ENCODE data around the gene SPEG. TPM values are rescaled to one million over a fixed set of nuclear protein-coding genes. Genes with fewer than 3 reads are reported as not detected.

Gene SPEG
- total RNA-seq, 1 donor from 2014 or later: 6.1 TPM

GRCh38 chr2:219453671-219454590, 19.3 kb downstream of the SPEG start:
- Mint-ChIP-seq H3K27ac (ENCODE audit: unreplicated experiment) (no peak overlapping the region), H3K4me3 (ENCODE audit: unreplicated experiment) (no peak overlapping the region), H3K9me3 (ENCODE audit: unreplicated experiment) (no peaks in the 10 kb centered on the region), H3K4me1 (ENCODE audit: unreplicated experiment) (no peaks in the 10 kb centered on the region), H3K36me3 (ENCODE audit: low read depth, unreplicated experiment) (peaks cover 4% of the 10 kb centered on the region), H3K27me3 (ENCODE audit: unreplicated experiment) (peaks cover 19% of the 10 kb centered on the region)
- no peak for DNase-seq (ENCODE audit: low spot score)
- no peak for TF ChIP-seq CTCF (IDR thresholded peaks at IDR 0.05; ENCODE audit: unreplicated experiment)

- H3K4me1 Mint-ChIP-seq (ENCODE audit: unreplicated experiment): peaks cover 2% of the 10 kb centered on the region
- no peak overlapping the region for H3K4me3 Mint-ChIP-seq (ENCODE audit: unreplicated experiment)
- DNase-seq (ENCODE audit: low spot score): no peak
- peaks cover 14% of the 10 kb centered on the region for H3K27me3 Mint-ChIP-seq (ENCODE audit: unreplicated experiment)
- no peak for TF ChIP-seq CTCF (IDR thresholded peaks at IDR 0.05; ENCODE audit: unreplicated experiment)
- no peaks in the 10 kb centered on the region for H3K36me3 Mint-ChIP-seq (ENCODE audit: low read depth, unreplicated experiment)
- H3K27ac Mint-ChIP-seq (ENCODE audit: unreplicated experiment): no peak overlapping the region
- no peaks in the 10 kb centered on the region for H3K9me3 Mint-ChIP-seq (ENCODE audit: unreplicated experiment)
Measured at GRCh38 chr2:219455581-219455980, 20.9 kb downstream of the SPEG start.

GRCh38 chr2:219457784-219458369, 23.2 kb downstream of the SPEG start:
- Mint-ChIP-seq H3K4me1 (ENCODE audit: unreplicated experiment) (peaks cover 2% of the 10 kb centered on the region), H3K27ac (ENCODE audit: unreplicated experiment) (no peak overlapping the region), H3K9me3 (ENCODE audit: unreplicated experiment) (no peaks in the 10 kb centered on the region), H3K36me3 (ENCODE audit: low read depth, unreplicated experiment) (no peaks in the 10 kb centered on the region), H3K4me3 (ENCODE audit: unreplicated experiment) (no peak overlapping the region), H3K27me3 (ENCODE audit: unreplicated experiment) (peaks cover 16% of the 10 kb centered on the region)
- no peak for DNase-seq (ENCODE audit: low spot score)
- TF ChIP-seq CTCF (IDR thresholded peaks at IDR 0.05; ENCODE audit: unreplicated experiment): no peak

GRCh38 chr2:219458996-219459395, 24.4 kb downstream of the SPEG start:
- no peaks in the 10 kb centered on the region for H3K36me3 Mint-ChIP-seq (ENCODE audit: low read depth, unreplicated experiment)
- peaks cover 15% of the 10 kb centered on the region for H3K27me3 Mint-ChIP-seq (ENCODE audit: unreplicated experiment)
- no peak for DNase-seq (ENCODE audit: low spot score)
- no peak overlapping the region for H3K27ac Mint-ChIP-seq (ENCODE audit: unreplicated experiment)
- H3K4me3 Mint-ChIP-seq (ENCODE audit: unreplicated experiment): no peak overlapping the region
- no peak for TF ChIP-seq CTCF (IDR thresholded peaks at IDR 0.05; ENCODE audit: unreplicated experiment)
- H3K9me3 Mint-ChIP-seq (ENCODE audit: unreplicated experiment): no peaks in the 10 kb centered on the region
- peaks cover 2% of the 10 kb centered on the region for H3K4me1 Mint-ChIP-seq (ENCODE audit: unreplicated experiment)

All from endothelial cell (in vitro differentiated cells).